ENCODE measurements around the gene CLEC1B.
"Not testable (repeated sequence)": the region's sequence is repeated elsewhere in the genome, so short reads cannot be mapped to it uniquely, and the experiment has no call there.

Gene CLEC1B

GRCh38 chr12:9999016-9999415 lies at the start of gene CLEC1B:
CLEC1B (minus strand) TSS chr12:9999121; CDS start chr12:9999100, 21 bp downstream.
- DNase-seq = no peak

DNA sequence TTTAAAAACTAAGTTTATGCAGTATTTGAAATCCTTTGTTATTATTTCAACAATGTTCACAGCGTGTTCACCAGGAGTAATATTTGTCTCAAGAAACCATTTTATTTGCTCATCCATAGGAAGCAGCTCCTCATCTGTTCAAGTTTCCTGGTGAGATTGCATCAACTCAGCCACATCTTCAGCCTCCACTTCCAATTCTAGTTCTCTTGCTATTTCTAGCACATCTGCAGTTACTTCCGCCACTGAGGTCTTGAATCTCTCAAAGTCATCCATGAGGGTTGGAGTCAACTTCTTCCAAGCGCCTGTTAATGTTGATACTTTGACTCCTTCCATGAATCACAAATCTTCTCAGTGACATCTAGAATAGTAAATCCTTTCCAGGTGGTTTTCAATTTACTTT lies 49.6 kb upstream of the CLEC1B start:
- no peak for DNase-seq

- no peak for DNase-seq
These were observed 43.2 kb upstream of the CLEC1B start for GRCh38 chr12:10042167-10042566.

DNA sequence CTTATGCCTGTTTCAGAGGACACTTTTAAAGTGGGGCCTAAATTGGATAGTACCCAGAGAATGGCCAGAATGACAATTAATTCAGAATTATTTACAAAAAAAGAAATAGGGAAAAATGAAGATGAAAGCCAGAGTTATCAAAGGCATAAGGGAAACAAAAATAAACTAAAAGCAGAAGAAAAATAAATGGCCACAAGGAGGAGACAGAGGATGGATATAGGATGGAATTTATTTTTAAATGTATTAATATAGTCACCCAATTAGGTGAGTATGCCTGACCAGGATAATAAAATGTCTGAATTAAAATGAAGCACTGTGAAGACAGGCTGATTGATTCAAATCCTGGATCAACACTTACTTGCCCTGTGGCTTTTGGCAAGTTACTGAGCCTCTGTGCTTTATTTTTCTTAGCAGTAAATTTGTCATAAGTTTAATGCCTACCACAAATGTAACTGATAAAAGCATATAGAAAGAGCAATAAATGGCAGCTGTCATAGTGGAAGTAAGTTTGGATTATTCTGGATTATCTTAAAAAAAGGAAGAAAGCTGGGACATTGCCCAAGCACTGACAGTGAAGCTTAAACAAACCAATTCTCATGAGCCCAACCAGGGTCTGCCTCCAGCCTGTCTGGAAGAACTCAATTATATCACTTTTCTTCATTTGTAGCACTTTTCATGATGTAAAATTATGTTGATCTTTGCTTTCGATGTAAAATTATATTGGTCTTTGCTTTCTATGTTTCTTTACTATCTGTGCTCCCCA lies 35.0 kb upstream of the CLEC1B start:
- no peak for DNase-seq

- no peak for DNase-seq
These were observed 32.9 kb upstream of the CLEC1B start for GRCh38 chr12:10031771-10032175.

GRCh38 chr12:10031321-10031720 lies 32.4 kb upstream of the CLEC1B start:
- no peak for DNase-seq

- no peak for DNase-seq
These were observed 31.5 kb upstream of the CLEC1B start, which contains the start of gene CLEC9A for GRCh38 chr12:10030446-10030845. CLEC9A (plus strand) TSS chr12:10030682; CDS start chr12:10052688, 22,006 bp downstream.

GRCh38 chr12:10027721-10028120 lies 28.8 kb upstream of the CLEC1B start:
- DNase-seq = no peak

- no peak for DNase-seq
These were observed 28.4 kb upstream of the CLEC1B start for GRCh38 chr12:10027311-10027710.

- not testable (repeated sequence) for DNase-seq
These were observed 27.7 kb upstream of the CLEC1B start for GRCh38 chr12:10026666-10027065.

GRCh38 chr12:10025236-10025635 lies 26.3 kb upstream of the CLEC1B start:
- DNase-seq = no peak

DNA sequence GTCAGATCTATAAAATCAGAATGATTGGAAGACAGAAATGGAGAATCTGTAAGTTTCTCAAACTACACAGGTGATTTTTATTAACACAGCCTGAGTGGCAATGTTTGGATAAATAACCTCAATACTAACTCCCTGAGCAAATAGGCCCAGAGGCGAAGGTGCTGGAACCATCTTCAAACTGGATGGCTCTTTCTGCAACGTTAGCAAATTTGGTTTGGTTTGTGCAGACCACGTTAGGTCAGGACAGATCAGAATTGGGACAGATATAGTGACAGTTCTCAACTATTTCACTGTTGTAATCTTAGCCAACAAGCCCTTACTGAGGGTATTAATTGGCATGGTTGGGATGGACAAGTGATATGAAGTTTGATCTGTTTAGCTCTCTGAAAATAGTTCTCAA lies 22.4 kb upstream of the CLEC1B start:
- no peak for DNase-seq

GRCh38 chr12:10018386-10018785 lies 19.5 kb upstream of the CLEC1B start:
- DNase-seq = no peak

DNA sequence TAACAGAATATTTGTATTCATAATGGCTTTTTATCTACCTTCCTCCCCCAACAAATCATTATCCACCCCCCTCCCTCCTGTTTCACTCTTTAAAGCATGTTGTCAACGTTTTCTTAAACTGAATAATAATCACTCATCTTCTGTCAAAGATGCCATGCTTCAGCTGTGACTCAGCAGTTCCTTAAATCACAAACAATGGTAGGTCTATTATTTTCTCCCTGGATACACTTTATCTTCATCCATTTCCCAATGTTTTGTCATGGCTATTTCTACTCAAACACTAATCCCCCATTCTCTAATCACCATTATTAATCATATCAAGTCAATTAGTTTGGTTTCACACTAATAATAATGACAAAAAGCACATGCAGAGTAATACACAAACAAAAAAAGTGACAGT lies 18.0 kb upstream of the CLEC1B start:
- no peak for DNase-seq

GRCh38 chr12:10015450-10015849 lies 16.5 kb upstream of the CLEC1B start:
- DNase-seq = no peak

- no peak for DNase-seq
These were observed 13.9 kb upstream of the CLEC1B start for GRCh38 chr12:10012630-10013330.

DNA sequence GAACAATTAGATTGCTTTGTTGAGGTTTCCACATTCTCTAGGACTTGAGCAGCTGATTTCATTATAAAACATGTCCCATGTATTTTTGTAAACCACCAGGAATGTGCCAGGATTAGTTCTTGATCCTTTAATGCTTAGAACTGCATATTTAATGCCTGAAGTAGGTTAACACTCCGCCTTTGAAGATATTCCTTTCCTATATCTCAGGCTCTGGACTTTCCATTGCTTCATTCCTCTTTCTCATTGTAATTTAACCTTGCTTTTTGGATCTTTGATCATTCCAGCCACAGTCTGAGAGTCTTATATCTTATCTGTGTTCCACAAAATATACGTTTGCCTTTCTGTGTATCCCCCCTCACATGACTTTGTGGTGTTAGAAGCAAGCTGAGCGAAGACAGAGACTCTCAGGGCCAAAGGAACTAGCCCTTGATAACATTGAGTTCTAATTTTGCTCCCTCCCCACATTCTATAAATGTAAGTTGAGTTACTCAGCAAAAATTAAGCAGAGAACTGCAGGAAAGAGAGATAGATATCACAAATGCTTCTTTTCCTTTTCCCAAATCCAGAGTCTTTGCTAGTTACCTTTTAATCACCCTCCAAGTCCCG lies 2.4 kb upstream of the CLEC1B start:
- no peak for DNase-seq

DNA sequence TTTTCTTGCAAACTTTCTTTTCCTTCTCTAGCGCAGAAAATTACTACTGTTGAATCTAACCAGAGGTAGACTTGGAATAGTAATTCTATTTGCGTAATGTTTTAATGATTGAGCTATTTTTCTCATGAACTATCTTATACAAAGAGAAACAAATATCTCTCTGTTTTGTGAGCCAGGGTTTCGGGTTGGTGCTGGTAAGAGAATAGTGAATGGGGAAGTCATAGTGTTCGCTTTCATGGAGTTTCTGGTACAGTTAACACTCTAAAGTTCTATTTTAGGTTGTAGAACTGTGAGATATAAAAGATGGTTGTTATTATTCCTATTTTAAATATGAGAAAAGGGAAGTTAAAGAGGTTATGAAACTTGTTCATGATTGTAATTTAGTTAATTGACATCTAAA lies 6.6 kb downstream of the CLEC1B start:
- DNase-seq = no peak

- DNase-seq = no peak
These were observed 7.0 kb downstream of the CLEC1B start for GRCh38 chr12:9991876-9992275.

GRCh38 chr12:9980126-9980525 lies 18.8 kb downstream of the CLEC1B start:
- no peak for DNase-seq

DNA sequence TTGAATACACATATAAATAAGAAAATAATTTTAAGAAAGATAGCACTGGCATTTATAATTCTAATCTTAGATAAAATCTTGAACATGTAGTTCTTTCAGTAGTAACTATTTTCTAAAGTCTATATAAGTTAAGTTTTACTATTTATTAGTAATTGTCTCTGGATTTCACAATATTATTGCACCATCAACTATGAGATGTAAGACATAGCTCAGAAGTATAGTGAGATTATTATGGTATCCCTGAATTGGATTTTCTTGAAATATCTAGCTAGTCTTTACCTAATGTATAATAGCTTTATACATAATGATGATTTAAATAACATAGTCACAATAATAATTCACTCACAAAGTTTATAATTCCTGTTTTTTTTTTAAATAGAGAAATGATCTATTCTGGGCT lies 21.0 kb downstream of the CLEC1B start:
- no peak for DNase-seq

- DNase-seq = not testable (repeated sequence)
These were observed 22.3 kb downstream of the CLEC1B start for GRCh38 chr12:9976626-9977025.

DNA sequence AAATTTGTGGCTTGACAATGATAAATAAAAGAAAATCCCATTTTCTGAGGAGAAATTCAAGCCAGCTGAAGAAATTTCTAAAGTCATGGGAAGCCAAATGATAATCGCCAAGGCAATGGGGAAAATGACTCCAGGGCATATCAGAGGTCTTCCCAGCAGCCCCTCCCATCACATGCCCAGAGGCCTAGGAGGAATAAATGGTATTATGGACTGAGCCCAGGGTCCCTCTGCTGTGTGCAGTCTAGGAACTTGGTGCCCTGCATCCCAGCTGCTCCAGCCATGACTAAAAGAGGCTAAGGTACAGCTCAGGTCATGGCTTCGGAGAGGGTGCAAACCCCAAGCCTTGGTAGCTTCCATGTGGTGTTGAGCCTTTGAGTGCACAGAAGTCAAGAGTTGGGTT lies 23.3 kb downstream of the CLEC1B start:
- DNase-seq = no peak

- not testable (repeated sequence) for DNase-seq
These were observed 24.2 kb downstream of the CLEC1B start for GRCh38 chr12:9974731-9975130.
